Fibroblast of the aortic adventitia (primary cell): ENCODE results near the gene ARID1B. TPM values are rescaled to one million over a fixed set of nuclear protein-coding genes. Genes with fewer than 3 reads are reported as not detected.

ENCODE experiments used
- DNase-seq: peaks from one replicate; pipeline ENCODE4 v3.0.0-alpha.2; 2010; ENCODE audit warnings: low read depth
- H3K4me3 ChIP-seq: 2 replicates; pipeline ENCODE4 v1.5.1; 2011; ENCODE audit warnings: low read depth, mild to moderate bottlenecking, control low read depth, low read length, moderate library complexity
- total RNA-seq: library from RNA; depleted of rRNA; stranded (reverse); fragments of >200 nt; gene quantifications from 2 replicates; pipeline ENCODE4 v1.2.3, GENCODE V29; 2012; ENCODE audit warnings: low replicate concordance
- TF ChIP-seq, protein P1 (sequence below): IDR thresholded peaks from 2 replicates; pipeline ENCODE4 v1.5.1; 2011; ENCODE audit warnings: mild to moderate bottlenecking, low read length, control low read depth, inconsistent platforms; ENCODE audit not compliant: insufficient read depth

Gene ARID1B
- total RNA-seq, 1 donor: 55.9 TPM

DNA sequence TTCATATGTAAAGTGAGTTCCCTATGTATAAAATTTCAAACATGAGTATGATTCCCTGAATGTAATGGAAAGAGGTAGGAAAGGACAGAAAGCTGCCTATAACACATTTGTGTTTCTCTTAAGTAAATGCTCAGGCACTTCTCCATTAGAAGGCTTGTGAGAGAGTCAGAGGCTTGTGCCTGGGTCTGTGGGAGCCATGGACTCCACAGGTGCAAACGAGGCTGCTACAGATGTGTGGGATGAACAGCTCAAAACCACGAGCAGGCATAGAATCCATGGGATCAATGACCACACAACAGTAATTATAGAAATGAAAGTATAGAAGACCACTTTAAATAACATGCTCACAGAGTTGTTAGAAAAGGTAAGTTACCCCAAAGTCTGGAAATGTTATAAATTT is 134.4 kb downstream of the ARID1B start:
- TF ChIP-seq, protein P1, sequence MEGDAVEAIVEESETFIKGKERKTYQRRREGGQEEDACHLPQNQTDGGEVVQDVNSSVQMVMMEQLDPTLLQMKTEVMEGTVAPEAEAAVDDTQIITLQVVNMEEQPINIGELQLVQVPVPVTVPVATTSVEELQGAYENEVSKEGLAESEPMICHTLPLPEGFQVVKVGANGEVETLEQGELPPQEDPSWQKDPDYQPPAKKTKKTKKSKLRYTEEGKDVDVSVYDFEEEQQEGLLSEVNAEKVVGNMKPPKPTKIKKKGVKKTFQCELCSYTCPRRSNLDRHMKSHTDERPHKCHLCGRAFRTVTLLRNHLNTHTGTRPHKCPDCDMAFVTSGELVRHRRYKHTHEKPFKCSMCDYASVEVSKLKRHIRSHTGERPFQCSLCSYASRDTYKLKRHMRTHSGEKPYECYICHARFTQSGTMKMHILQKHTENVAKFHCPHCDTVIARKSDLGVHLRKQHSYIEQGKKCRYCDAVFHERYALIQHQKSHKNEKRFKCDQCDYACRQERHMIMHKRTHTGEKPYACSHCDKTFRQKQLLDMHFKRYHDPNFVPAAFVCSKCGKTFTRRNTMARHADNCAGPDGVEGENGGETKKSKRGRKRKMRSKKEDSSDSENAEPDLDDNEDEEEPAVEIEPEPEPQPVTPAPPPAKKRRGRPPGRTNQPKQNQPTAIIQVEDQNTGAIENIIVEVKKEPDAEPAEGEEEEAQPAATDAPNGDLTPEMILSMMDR: no peak
- no peak for DNase-seq
- no peak overlapping the region for H3K4me3 ChIP-seq

DNA sequence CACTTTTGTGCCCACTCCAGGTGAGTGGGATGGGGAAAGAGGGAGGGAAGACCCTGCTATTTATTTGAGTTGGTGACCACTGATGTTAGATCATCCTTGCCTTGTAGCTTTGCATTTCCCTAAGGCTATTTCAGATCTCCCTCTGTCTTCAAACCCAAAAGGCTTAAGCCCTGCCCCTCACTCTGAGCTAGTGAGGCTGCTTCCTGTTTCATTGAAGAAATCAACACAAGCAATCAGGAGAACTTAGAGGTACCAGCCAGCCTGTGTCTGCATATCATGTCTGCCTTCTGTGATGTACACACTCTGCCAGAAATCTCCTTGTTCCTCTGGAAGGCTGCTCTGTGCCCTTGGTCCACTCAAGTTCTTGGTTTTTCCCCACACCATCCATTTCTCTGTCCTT is 135.3 kb downstream of the ARID1B start:
- H3K4me3 ChIP-seq: no peak overlapping the region
- TF ChIP-seq, protein P1: no peak
- no peak for DNase-seq

DNA sequence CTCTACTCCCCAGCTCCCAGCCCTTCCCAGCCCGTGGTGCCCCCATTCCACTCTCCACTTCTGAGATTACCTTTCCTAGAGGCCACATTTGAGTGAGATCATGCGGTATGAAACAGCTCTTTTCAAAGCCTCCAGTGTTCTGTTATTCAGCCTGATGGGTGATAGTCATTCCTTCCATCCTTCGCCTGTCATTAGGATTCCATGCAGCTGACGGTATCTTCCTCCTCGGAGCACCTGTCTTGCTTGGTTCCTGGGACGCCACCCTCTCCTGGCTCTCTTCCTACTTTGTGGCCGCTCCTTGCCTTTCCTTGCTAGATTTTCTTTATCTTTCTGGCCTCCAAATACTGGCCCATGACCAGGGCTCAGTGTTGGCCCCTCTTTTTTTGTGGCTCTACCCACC is 137.0 kb downstream of the ARID1B start:
- DNase-seq: no peak
- TF ChIP-seq, protein P1: no peak

DNA sequence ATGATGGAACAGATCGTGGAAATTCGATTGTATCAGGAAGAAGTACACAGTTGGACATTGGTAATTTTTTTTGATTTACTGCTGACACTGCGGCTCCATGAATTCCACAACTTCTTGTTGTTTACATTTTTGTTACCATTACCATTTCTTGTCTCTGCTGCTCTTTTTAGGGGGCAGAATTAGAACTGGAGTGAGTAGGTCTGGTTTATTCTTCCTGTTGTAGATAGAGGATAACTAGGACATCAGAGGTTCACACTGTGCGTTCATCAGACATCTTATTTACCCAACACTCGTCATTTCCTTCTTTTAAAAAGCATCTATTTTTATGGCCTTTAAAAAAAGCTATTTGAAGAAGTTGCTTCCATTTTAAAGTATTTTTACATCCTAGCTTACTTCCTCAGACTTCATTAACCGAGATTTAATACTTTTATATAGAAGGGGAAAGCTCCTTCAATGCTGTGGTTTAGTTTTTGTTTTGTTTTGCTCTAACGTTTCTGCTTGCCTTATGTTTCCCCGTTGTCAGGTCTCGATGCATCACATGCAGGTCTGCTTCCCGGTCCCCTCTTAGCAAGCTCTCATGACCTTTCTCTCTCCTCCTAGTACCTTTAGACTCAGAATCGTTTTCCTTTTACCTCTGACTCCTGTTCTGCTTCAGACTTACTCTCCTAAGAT is 139.1 kb downstream of the ARID1B start:
- no peak overlapping the region for H3K4me3 ChIP-seq
- no peak for DNase-seq
- TF ChIP-seq, protein P1: no peak

More for the DNA sequence above, 137.0 kb downstream of the ARID1B start:
- no peak overlapping the region for H3K4me3 ChIP-seq

DNA sequence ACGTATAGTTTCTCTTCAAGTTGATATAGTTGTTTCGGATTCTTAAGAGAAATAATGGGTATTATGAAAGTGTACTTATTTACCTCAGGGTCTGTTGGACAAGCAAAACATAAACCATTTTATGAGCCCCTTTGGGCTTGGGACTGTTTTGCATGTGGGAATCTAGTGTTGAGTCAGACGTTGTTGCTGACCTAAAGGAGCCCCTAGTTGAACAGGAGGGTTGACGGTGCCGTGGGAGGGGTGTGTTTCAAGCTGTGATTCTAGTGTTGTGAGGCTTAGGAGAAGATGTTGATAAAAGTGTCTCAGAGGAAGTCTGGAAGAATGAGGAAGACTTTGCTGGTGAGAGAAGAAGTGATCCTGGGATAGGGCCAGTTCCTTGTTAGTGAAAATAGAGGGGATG is 140.0 kb downstream of the ARID1B start:
- TF ChIP-seq, protein P1: no peak
- H3K4me3 ChIP-seq: no peak overlapping the region
- DNase-seq: no peak

DNA sequence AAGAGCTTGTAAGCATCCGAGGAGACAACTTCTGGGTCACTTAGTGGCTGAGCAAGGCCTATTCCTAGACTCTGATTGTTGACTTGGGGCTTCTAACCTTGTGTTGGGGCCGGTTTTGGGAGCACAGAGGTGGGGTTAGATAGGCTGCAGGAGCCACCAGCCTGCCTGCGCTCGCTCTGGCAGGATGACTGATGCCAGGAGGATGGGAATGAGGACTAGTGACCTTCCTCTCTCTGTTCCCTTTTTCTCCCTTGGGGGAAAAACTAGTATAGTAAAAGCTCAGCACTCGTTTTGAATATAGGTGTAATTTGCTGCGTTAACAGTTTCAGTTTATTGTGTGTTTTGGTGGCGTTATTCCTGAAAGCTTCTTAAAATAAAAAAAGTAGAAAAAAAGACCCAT is 141.5 kb downstream of the ARID1B start:
- no peak overlapping the region for H3K4me3 ChIP-seq
- TF ChIP-seq, protein P1: no peak
- DNase-seq: no peak

DNA sequence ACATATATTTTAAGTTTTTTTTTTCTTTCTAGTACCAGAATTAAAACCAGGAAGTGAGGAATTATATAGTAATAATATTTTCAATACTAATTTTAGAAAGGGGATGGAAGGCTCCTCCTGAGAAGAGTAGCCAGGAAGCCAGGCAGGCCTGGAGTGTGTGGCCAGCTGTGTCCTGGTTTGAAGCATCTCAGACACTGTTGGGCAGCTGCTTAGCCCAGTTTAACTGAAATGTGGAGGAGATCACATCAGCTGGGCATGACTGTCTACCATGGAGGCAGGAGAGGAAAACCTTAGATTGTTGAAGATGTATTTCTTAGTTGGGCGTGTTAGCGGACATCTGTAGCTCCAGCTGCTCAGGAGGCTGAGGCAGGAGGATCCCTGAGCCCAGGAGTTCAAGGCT is 142.2 kb downstream of the ARID1B start:
- DNase-seq: no peak
- TF ChIP-seq, protein P1: no peak
- no peak overlapping the region for H3K4me3 ChIP-seq
